H1 (cell line): ENCODE results near the gene C19orf53. TPM values are rescaled to one million over a fixed set of nuclear protein-coding genes. Genes with fewer than 3 reads are reported as not detected.

Experiments
- CTCF ChIA-PET: fragments of 300-600 bp; sonication (Branson Sonifier 250); formaldehyde crosslinking; loops from one replicate; lab custom pipeline; 2021; ENCODE audit not compliant: partially characterized antibody; lab: Charles Lee
- POLR2A ChIA-PET: fragments of 300-600 bp; sonication (Branson Sonifier 250); formaldehyde crosslinking; loops from one replicate; lab custom pipeline; 2021; ENCODE audit warnings: inconsistent platforms; ENCODE audit not compliant: partially characterized antibody; lab: Charles Lee
- DNase-seq, 2 experiments: peaks; one replicate each; pipeline versions ENCODE4 v3.0.0 to v3.0.0-alpha.2; 2010 to 2022; ENCODE audit warnings: low spot score in 2 of 2, low read depth in 1 of 2, mixed read lengths in 1 of 2
- FAIRE-seq: peaks from 2 replicates; lab custom pipeline; 2011; peaks lifted over from hg19 to GRCh38; lab: Jason Lieb, UNC
- H2AFZ ChIP-seq: 2 replicates; pipeline ENCODE4 v1.8.1; 2012; ENCODE audit warnings: low read length, inconsistent platforms
- H2AK5ac ChIP-seq: 2 replicates; pipeline ENCODE4 v1.6.1; 2013; ENCODE audit warnings: low read depth, low read length
- H2BK120ac ChIP-seq: replicated peaks from 2 replicates; pipeline ENCODE3; 2013; ENCODE audit warnings: low read depth, low read length, inconsistent platforms
- H2BK12ac ChIP-seq: 2 replicates; pipeline ENCODE4 v1.6.1; 2013; ENCODE audit warnings: low read depth, low read length
- H2BK15ac ChIP-seq: 2 replicates; pipeline ENCODE4 v1.6.1; 2013; ENCODE audit warnings: low read length
- H2BK20ac ChIP-seq: 2 replicates; pipeline ENCODE4 v1.6.1; 2013; ENCODE audit warnings: low read length
- H2BK5ac ChIP-seq: 2 replicates; pipeline ENCODE4 v1.6.1; 2013; ENCODE audit warnings: low read depth, low read length
- H3K14ac ChIP-seq: 2 replicates; pipeline ENCODE4 v1.6.1; 2013; ENCODE audit warnings: inconsistent platforms; ENCODE audit not compliant: insufficient read length
- H3K18ac ChIP-seq: 2 replicates; pipeline ENCODE4 v1.6.1; 2013; ENCODE audit warnings: low read length; ENCODE audit errors: extremely low read depth
- H3K23ac ChIP-seq: 2 replicates; pipeline ENCODE4 v1.6.1; 2013; ENCODE audit warnings: inconsistent platforms; ENCODE audit not compliant: insufficient read length
- H3K23me2 ChIP-seq: 2 replicates; pipeline ENCODE4 v1.6.1; 2013; ENCODE audit warnings: low read depth, low read length
- H3K27ac ChIP-seq: 2 replicates; pipeline ENCODE4 v1.6.1; 2011; ENCODE audit warnings: low read depth, low read length, inconsistent platforms
- H3K27me3 ChIP-seq, 4 experiments: replicated peaks in 1 of 4; 1 replicate in 1 of 4; 2 replicates in 3 of 4; pipeline versions ENCODE4 v1.6.1 to v1.8.1; 2011 to 2013; ENCODE audit warnings: low read length in 3 of 4, mild to moderate bottlenecking in 3 of 4, inconsistent platforms in 2 of 4, mixed read lengths in 2 of 4, moderate library complexity in 1 of 4; ENCODE audit not compliant: control insufficient read depth in 3 of 4, insufficient read depth in 3 of 4; ENCODE audit errors: extremely low read depth in 1 of 4
- H3K36me3 ChIP-seq, 4 experiments: 2 replicates each; pipeline versions ENCODE4 v1.6.1 to v1.8.1; 2011 to 2013; ENCODE audit warnings: mild to moderate bottlenecking in 4 of 4, low read length in 3 of 4, moderate library complexity in 2 of 4, control low read depth in 1 of 4, inconsistent platforms in 1 of 4; ENCODE audit not compliant: insufficient read depth in 4 of 4, control insufficient read depth in 2 of 4
- H3K4ac ChIP-seq: replicated peaks from 2 replicates; pipeline ENCODE3; 2013; ENCODE audit warnings: low read length, low read depth, mixed read lengths, inconsistent platforms; ENCODE audit not compliant: insufficient read length
- H3K4me1 ChIP-seq, 4 experiments: replicated peaks in 1 of 4; 1 replicate in 1 of 4; 2 replicates in 3 of 4; pipeline versions ENCODE4 v1.6.1 to v1.8.1; 2011 to 2013; ENCODE audit warnings: low read length in 3 of 4, inconsistent platforms in 2 of 4, mixed read lengths in 1 of 4; ENCODE audit not compliant: insufficient read depth in 4 of 4, control insufficient read depth in 3 of 4
- H3K4me2 ChIP-seq, 2 experiments: 2 replicates each; pipeline versions ENCODE4 v1.6.1 to v1.8.1; 2011 to 2013; ENCODE audit warnings: low read depth in 2 of 2, low read length in 2 of 2, control low read depth in 1 of 2, inconsistent platforms in 1 of 2, mild to moderate bottlenecking in 1 of 2; ENCODE audit not compliant: insufficient read depth in 1 of 2
- H3K4me3 ChIP-seq, 4 experiments: fragments of 200-600, 300-600 bp in 1 of 4; sonication (generic), shearing (Covaris generic), sonication (Bioruptor Twin) in 1 of 4; 2 replicates each; pipeline versions ENCODE4 v1.5.1 to v1.8.1; 2011 to 2016; ENCODE audit warnings: low read length in 4 of 4, low read depth in 3 of 4, control low read depth in 2 of 4, inconsistent platforms in 2 of 4, mild to moderate bottlenecking in 2 of 4, mixed read lengths in 1 of 4, moderate library complexity in 1 of 4; ENCODE audit not compliant: insufficient read depth in 2 of 4; ENCODE audit errors: extremely low read depth in 1 of 4
- H3K56ac ChIP-seq: replicated peaks from 2 replicates; pipeline ENCODE3; 2013; ENCODE audit warnings: low read depth, mild to moderate bottlenecking, mixed read lengths, low read length, inconsistent platforms; ENCODE audit not compliant: insufficient read length
- H3K79me1 ChIP-seq: 2 replicates; pipeline ENCODE4 v1.6.1; 2013; ENCODE audit warnings: low read depth, low read length, control low read depth
- H3K79me2 ChIP-seq, 2 experiments: 2 replicates each; pipeline versions ENCODE4 v1.6.1 to v1.8.1; 2012 to 2013; ENCODE audit warnings: low read length in 2 of 2, mild to moderate bottlenecking in 2 of 2, inconsistent platforms in 1 of 2; ENCODE audit not compliant: insufficient read depth in 2 of 2, control insufficient read depth in 1 of 2
- H3K9ac ChIP-seq, 4 experiments: replicated peaks in 1 of 4; 1 replicate in 1 of 4; 2 replicates in 3 of 4; pipeline versions ENCODE4 v1.6.1 to v1.8.1; 2011 to 2013; ENCODE audit warnings: low read depth in 3 of 4, low read length in 3 of 4, control low read depth in 2 of 4, mild to moderate bottlenecking in 2 of 4, moderate library complexity in 2 of 4, inconsistent platforms in 1 of 4; ENCODE audit errors: extremely low read depth in 1 of 4
- H3K9me3 ChIP-seq, 2 experiments: 2 replicates each; pipeline versions ENCODE4 v1.6.1 to v1.8.1; 2012 to 2013; ENCODE audit warnings: mild to moderate bottlenecking in 2 of 2, moderate library complexity in 2 of 2, control low read depth in 1 of 2, inconsistent platforms in 1 of 2, low read depth in 1 of 2, low read length in 1 of 2, mixed read lengths in 1 of 2; ENCODE audit not compliant: insufficient read depth in 2 of 2
- H4K20me1 ChIP-seq, 2 experiments: replicated peaks in 1 of 2; 2 replicates each; pipeline versions ENCODE3 to v1.8.1; 2011 to 2013; ENCODE audit warnings: inconsistent platforms in 2 of 2, low read length in 2 of 2, mild to moderate bottlenecking in 1 of 2; ENCODE audit not compliant: insufficient read depth in 2 of 2, control insufficient read depth in 1 of 2
- H4K5ac ChIP-seq: 2 replicates; pipeline ENCODE4 v1.6.1; 2013; ENCODE audit warnings: low read length, low read depth, mixed read lengths, inconsistent platforms; ENCODE audit not compliant: insufficient read length
- H4K8ac ChIP-seq: 2 replicates; pipeline ENCODE4 v1.8.0; 2013; ENCODE audit warnings: mild to moderate bottlenecking, moderate library complexity, low read length, inconsistent platforms; ENCODE audit not compliant: insufficient read depth; ENCODE audit errors: extremely low read depth
- H4K91ac ChIP-seq: replicated peaks from 2 replicates; pipeline ENCODE3; 2013; ENCODE audit warnings: low read length, mixed read lengths, inconsistent platforms; ENCODE audit not compliant: insufficient read length
- EP300 ChIP-seq, 2 experiments: IDR thresholded peaks; 1 replicate in 1 of 2; 2 replicates in 1 of 2; pipeline ENCODE4 v1.6.1; 2011 to 2012; ENCODE audit warnings: low read depth in 2 of 2, low read length in 2 of 2, mild to moderate bottlenecking in 2 of 2, borderline replicate concordance in 1 of 2, inconsistent platforms in 1 of 2, moderate library complexity in 1 of 2
- MAFK ChIP-seq: IDR thresholded peaks from 2 replicates; pipeline ENCODE4 v1.6.1; 2012; ENCODE audit warnings: low read depth, mild to moderate bottlenecking, improper control_type of control experiment, low read length
- ZNF274 ChIP-seq: IDR thresholded peaks from 2 replicates; pipeline ENCODE4 v1.7.0; 2012; ENCODE audit warnings: low read length, borderline replicate concordance; ENCODE audit errors: extremely low read depth
- WGBS, 2 experiments: shearing (Covaris generic) in 1 of 2; methylation state at CpG; one replicate each; pipeline versions ENCODE4 v1.1.6 to v1.1.7; 2013 to 2015; ENCODE audit warnings: low lambda C conversion rate in 2 of 2, mixed read lengths in 2 of 2, inconsistent platforms in 1 of 2, low coverage in 1 of 2, missing lambda C conversion rate in 1 of 2; ENCODE audit not compliant: insufficient replicate concordance in 2 of 2, insufficient coverage in 1 of 2, insufficient read length in 1 of 2; ENCODE audit errors: extremely low coverage in 1 of 2, missing lambda C conversion rate in 1 of 2; 5-methylcytosine and 5-hydroxymethylcytosine counted together
- polyA plus RNA-seq, 7 experiments: library from polyadenylated mRNA; depleted of rRNA in 3 of 7; stranded (reverse) in 5 of 7; unstranded in 2 of 7; fragments of >200 nt in 5 of 7; fragments of 200-250 nt in 2 of 7; gene quantifications; 1 replicate in 5 of 7; 2 replicates in 1 of 7; 4 replicates in 1 of 7; pipeline versions ENCODE4 v1.2.1 to v1.2.3, GENCODE V29; 2011 to 2013; ENCODE audit warnings: missing spikeins in 2 of 7, mixed read lengths in 2 of 7
- total RNA-seq: library from RNA; stranded (reverse); fragmentation: NEBNext Ultra II Directional; extraction: Animal tissue kit (Norgen Biotek cat#: 25700); gene quantifications from 2 replicates; pipeline ENCODE4 v1.2.1, GENCODE V29; 2021

Gene C19orf53
- total and polyA plus RNA-seq, 2 of the 8 experiments (the other 6 are each of a cell fraction or from before 2014, with no cell fraction given) = 104 to 169 TPM

- WGBS, 2 experiments = 95% methylated on average over 9 of the region's 9 CpGs; no CpG with 5 or more reads in 1 of the 2 experiments
- POLR2A ChIA-PET = no interaction called here
- no peak overlapping the region for H3K14ac ChIP-seq
- H4K5ac ChIP-seq = no peak overlapping the region
- no peak overlapping the region; the same call in 1 of the 2 replicates for H4K8ac ChIP-seq
- FAIRE-seq (no peak), DNase-seq (no peak)
- TF ChIP-seq ZNF274 (no peak), EP300 (IDR thresholded peaks at IDR 0.05; ENCODE audit: borderline replicate concordance in 1 of 2, low read depth in 2 of 2, low read length in 2 of 2) (no peak), MAFK (no peak)
- H3K18ac ChIP-seq = no peak overlapping the region
- no peaks in the 10 kb centered on the region for H3K27me3 ChIP-seq
- H3K79me2 ChIP-seq = no peaks in the 10 kb centered on the region
- H2BK5ac ChIP-seq = no peak overlapping the region
- no peak overlapping the region for H3K4me3 ChIP-seq
- H4K20me1 ChIP-seq = peaks cover 0 to 6% of the 10 kb centered on the region in 2 experiments
- no peak overlapping the region for H2BK15ac ChIP-seq
- no peak overlapping the region for H2BK20ac ChIP-seq
- H3K4ac ChIP-seq = no peak overlapping the region
- peaks cover 6 to 52% (median 17%) of the 10 kb centered on the region in 4 experiments; a peak in 6 of 8 replicates for H3K36me3 ChIP-seq
- H3K9me3 ChIP-seq = no peaks in the 10 kb centered on the region
- H4K91ac ChIP-seq = no peak overlapping the region
- H2BK120ac ChIP-seq = no peak overlapping the region
- no peak overlapping the region for H3K56ac ChIP-seq
- H3K23me2 ChIP-seq = no peaks in the 10 kb centered on the region
- no peak overlapping the region for H2AFZ ChIP-seq
- CTCF ChIA-PET = interaction anchor here (0.6 to 1.8 kb wide), 2 partner anchors 53 to 156 kb away, joined by 3 to 4 read pairs; no protein-coding TSS in a partner anchor
- H3K23ac ChIP-seq = no peak overlapping the region
- no peak overlapping the region for H2AK5ac ChIP-seq
- H3K27ac ChIP-seq = no peak overlapping the region
- no peaks in the 10 kb centered on the region for H3K4me1 ChIP-seq
- H3K4me2 ChIP-seq = no peak overlapping the region
- H2BK12ac ChIP-seq = no peak overlapping the region
- H3K79me1 ChIP-seq = no peaks in the 10 kb centered on the region
- no peak overlapping the region for H3K9ac ChIP-seq
These were observed 18.0 kb upstream of the C19orf53 start for GRCh38 chr19:13756210-13756609.
